Cardiac muscle cell (in vitro differentiated cells and primary cell): ENCODE data around the gene INSL6. TPM values are rescaled to one million over a fixed set of nuclear protein-coding genes. Genes with fewer than 3 reads are reported as not detected.

Experiments
- DNase-seq, 2 donors: peaks; one replicate each; pipeline versions ENCODE4 v3.0.0 to v3.0.0-alpha.2; 2010 to 2017; ENCODE audit warnings: low read depth in 1 of 2, low spot score in 1 of 2
- H3K27ac ChIP-seq: fragments of 200-600 bp; sonication (generic); 2 replicates; pipeline ENCODE4 v1.5.1; 2016
- H3K27me3 ChIP-seq: fragments of 200-600 bp; sonication (generic); 2 replicates; pipeline ENCODE4 v1.6.0; 2016; ENCODE audit warnings: control low read depth
- H3K36me3 ChIP-seq: fragments of 200-600 bp; sonication (generic); 2 replicates; pipeline ENCODE4 v1.5.1; 2016; ENCODE audit warnings: control low read depth
- H3K4me1 ChIP-seq: fragments of 200-600 bp; sonication (generic); 2 replicates; pipeline ENCODE4 v1.8.1; 2017; ENCODE audit warnings: low read depth, mild to moderate bottlenecking, mixed run types
- H3K4me3 ChIP-seq: fragments of 200-600 bp; sonication (generic); 2 replicates; pipeline ENCODE4 v1.5.1; 2016; ENCODE audit warnings: mild to moderate bottlenecking
- H3K9me3 ChIP-seq: fragments of 200-600 bp; sonication (generic); 2 replicates; pipeline ENCODE4 v1.5.1; 2017; ENCODE audit warnings: low read depth, mild to moderate bottlenecking, control low read depth
- CTCF ChIP-seq: IDR thresholded peaks from 2 replicates; pipeline ENCODE4 v1.5.1; 2012; ENCODE audit warnings: low read depth, mild to moderate bottlenecking, low read length
- polyA plus RNA-seq: library from polyadenylated mRNA; unstranded; fragments of >200 nt; fragmentation: Nextera tagmentation; extraction: Ambion mirVana; gene quantifications from 2 replicates; pipeline ENCODE4 v1.2.1, GENCODE V29; 2016
- total RNA-seq: library from RNA; depleted of rRNA; stranded (reverse); fragments of >200 nt; gene quantifications from 2 replicates; pipeline ENCODE4 v1.2.3, GENCODE V29; 2016

INSL6 gene
- total and polyA plus RNA-seq, 2 experiments from 2014 or later, result not detected

- Histone ChIP-seq H3K9me3 (no peaks in the 10 kb centered on the region), H3K36me3 (no peaks in the 10 kb centered on the region), H3K4me1 (no peaks in the 10 kb centered on the region), H3K27me3 (no peaks in the 10 kb centered on the region), H3K4me3 (no peak overlapping the region), H3K27ac (no peak overlapping the region)
- no peak for TF ChIP-seq CTCF
- DNase-seq, result no peak
Observed at GRCh38 chr9:5178126-5178805, 7.2 kb downstream of the INSL6 start.

- no peak for DNase-seq
- H3K4me1 ChIP-seq, result no peaks in the 10 kb centered on the region
- H3K27ac ChIP-seq, result no peak overlapping the region
- no peaks in the 10 kb centered on the region for H3K9me3 ChIP-seq
- no peaks in the 10 kb centered on the region for H3K36me3 ChIP-seq
- no peaks in the 10 kb centered on the region for H3K27me3 ChIP-seq
- H3K4me3 ChIP-seq, result no peak overlapping the region
- TF ChIP-seq CTCF, result no peak
Observed at GRCh38 chr9:5146241-5146640, 39.2 kb downstream of the INSL6 start.

DNA sequence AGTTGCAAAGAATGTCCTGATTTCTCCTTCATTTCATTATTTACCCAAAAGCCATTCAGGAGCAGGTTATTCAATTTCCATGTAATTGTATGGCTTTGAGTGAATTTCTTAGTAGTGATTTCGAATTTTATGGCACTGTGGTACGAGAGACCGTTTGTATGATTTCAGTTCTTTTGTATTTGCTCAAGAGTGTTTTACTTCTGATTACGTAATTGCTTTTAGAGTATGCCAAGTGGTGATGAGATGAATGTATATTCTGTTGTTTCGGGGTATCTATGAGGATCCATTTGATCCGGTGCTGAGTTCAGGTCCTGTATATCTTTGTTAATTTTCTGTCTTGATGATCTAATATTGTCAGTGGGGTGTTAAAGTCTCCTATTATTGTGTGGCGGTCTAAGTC lies 41.2 kb downstream of the INSL6 start:
- H3K36me3 ChIP-seq, result no peaks in the 10 kb centered on the region
- no peaks in the 10 kb centered on the region for H3K27me3 ChIP-seq
- DNase-seq, result no peak
- no peaks in the 10 kb centered on the region for H3K4me1 ChIP-seq
- no peak for TF ChIP-seq CTCF
- H3K9me3 ChIP-seq, result no peaks in the 10 kb centered on the region
- no peak overlapping the region for H3K4me3 ChIP-seq
- no peak overlapping the region for H3K27ac ChIP-seq

DNA sequence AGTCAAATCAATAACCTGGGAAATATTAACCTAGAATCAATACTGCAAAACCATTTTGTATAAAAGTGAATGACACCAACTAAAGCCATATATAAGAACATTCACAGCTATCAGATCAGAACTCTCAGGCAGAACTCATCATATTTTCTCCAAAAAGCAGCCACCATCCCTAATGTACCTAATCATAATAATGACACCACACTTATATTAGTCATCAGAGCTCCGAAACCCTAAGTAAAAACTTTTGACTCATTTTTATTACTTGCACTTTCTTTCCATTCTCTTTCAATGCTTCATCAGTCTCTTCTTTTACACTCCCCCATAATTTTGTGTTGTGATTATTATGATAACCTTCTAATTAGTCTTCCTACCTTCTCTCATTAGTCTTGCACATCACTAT lies 45.3 kb downstream of the INSL6 start:
- H3K27ac ChIP-seq, result no peak overlapping the region
- no peaks in the 10 kb centered on the region for H3K36me3 ChIP-seq
- H3K4me3 ChIP-seq, result no peak overlapping the region
- H3K4me1 ChIP-seq, result no peaks in the 10 kb centered on the region
- DNase-seq, result no peak
- no peaks in the 10 kb centered on the region for H3K27me3 ChIP-seq
- H3K9me3 ChIP-seq, result no peaks in the 10 kb centered on the region
- no peak for TF ChIP-seq CTCF

DNA sequence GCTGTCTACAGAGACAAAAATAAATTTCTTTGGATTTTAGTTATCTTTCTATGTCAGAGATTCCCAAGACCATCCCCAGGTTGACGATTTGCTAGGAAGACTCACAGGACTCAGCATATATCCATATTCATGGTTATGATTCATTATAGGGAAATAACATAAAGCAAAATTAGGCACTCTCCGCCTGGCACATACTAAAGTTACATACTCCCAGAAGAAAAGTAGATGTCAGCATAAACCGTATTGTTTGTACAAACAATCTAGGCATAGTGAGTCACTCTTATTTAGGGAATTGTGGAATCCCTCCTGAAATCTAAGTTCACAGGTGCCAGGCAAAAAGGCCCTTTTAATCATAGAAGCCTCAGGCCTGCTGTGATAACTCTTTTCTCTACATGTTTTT lies 62.9 kb downstream of the INSL6 start:
- peaks cover 11% of the 10 kb centered on the region for H3K36me3 ChIP-seq
- no peak overlapping the region for H3K27ac ChIP-seq
- H3K9me3 ChIP-seq, result no peaks in the 10 kb centered on the region
- no peaks in the 10 kb centered on the region for H3K4me1 ChIP-seq
- DNase-seq, result no peak
- TF ChIP-seq CTCF, result no peak
- no peak overlapping the region for H3K4me3 ChIP-seq
- H3K27me3 ChIP-seq, result no peaks in the 10 kb centered on the region

GRCh38 chr9:5122116-5122515 lies 63.3 kb downstream of the INSL6 start:
- Histone ChIP-seq H3K27me3 (no peaks in the 10 kb centered on the region), H3K4me1 (no peaks in the 10 kb centered on the region), H3K27ac (no peak overlapping the region), H3K36me3 (peaks cover 11% of the 10 kb centered on the region), H3K4me3 (no peak overlapping the region), H3K9me3 (no peaks in the 10 kb centered on the region)
- DNase-seq, result no peak
- no peak for TF ChIP-seq CTCF
